ENCODE measurements around the gene ABHD17A. TPM values are rescaled to one million over a fixed set of nuclear protein-coding genes. Genes with fewer than 3 reads are reported as not detected.
"Not testable (repeated sequence)": the region's sequence is repeated elsewhere in the genome, so short reads cannot be mapped to it uniquely, and the experiment has no call there.

The ABHD17A gene
- total RNA-seq, 1 donor: 52.5 TPM

DNA sequence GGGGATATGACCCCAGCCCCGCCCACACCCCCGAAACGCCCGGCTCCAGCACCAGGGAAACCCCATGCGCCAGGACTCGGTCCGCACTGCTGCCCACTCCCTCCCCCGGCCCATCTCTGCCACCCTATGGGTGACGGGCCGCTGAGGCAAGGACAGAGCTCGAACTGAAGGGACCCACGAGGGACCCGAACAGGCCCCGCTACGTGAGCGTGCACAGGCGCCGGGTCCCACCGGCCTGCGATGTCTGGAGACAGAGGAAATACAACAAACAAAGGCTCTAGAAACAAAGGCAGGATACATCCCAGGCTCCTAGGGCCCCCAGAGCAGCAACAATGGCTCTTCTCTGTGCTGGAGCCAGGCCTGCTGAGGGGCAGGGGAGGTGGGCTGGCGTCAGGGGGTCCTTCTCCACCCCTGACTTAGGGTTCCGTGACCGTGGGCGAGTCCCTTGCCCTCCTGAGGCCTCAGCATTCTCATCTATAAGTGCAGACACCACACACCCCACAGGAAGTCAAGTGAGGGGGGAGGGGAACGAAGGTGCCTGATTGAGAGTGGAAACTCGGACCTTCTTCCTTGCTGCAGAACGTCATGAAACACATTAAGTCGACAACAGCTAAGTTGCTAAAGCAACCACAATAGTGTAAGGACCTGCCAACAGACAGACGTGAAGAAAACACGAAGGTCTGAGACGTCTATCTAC is 3.1 kb downstream of the ABHD17A start:
- Histone ChIP-seq H3K36me3 (ENCODE audit: insufficient read depth, low read length) (no peaks in the 10 kb centered on the region), H2AFZ (ENCODE audit: low read length) (no peak overlapping the region), H3K27ac (ENCODE audit: low read depth, low read length) (no peak overlapping the region), H3K27me3 (ENCODE audit: insufficient read depth, low read length) (no peaks in the 10 kb centered on the region), H3K4me3 (ENCODE audit: insufficient read depth, low read length) (no peak overlapping the region), H3K9me3 (ENCODE audit: low read depth, low read length) (no peaks in the 10 kb centered on the region), H4K20me1 (ENCODE audit: insufficient read depth, low read length) (peaks cover 38% of the 10 kb centered on the region), H3K4me1 (ENCODE audit: insufficient read depth, low read length) (peaks cover 10% of the 10 kb centered on the region), H3K79me2 (ENCODE audit: insufficient read depth, low read length) (peaks cover 47% of the 10 kb centered on the region), H3K4me2 (ENCODE audit: insufficient read depth, low read length) (no peak overlapping the region)
- TF ChIP-seq, protein P1, sequence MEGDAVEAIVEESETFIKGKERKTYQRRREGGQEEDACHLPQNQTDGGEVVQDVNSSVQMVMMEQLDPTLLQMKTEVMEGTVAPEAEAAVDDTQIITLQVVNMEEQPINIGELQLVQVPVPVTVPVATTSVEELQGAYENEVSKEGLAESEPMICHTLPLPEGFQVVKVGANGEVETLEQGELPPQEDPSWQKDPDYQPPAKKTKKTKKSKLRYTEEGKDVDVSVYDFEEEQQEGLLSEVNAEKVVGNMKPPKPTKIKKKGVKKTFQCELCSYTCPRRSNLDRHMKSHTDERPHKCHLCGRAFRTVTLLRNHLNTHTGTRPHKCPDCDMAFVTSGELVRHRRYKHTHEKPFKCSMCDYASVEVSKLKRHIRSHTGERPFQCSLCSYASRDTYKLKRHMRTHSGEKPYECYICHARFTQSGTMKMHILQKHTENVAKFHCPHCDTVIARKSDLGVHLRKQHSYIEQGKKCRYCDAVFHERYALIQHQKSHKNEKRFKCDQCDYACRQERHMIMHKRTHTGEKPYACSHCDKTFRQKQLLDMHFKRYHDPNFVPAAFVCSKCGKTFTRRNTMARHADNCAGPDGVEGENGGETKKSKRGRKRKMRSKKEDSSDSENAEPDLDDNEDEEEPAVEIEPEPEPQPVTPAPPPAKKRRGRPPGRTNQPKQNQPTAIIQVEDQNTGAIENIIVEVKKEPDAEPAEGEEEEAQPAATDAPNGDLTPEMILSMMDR (IDR thresholded peaks at IDR 0.05; ENCODE audit: extremely low read depth, low read depth, low read length): no peak
- DNase-seq (ENCODE audit: insufficient read length, low spot score, missing footprints): peak; percentile 72

DNA sequence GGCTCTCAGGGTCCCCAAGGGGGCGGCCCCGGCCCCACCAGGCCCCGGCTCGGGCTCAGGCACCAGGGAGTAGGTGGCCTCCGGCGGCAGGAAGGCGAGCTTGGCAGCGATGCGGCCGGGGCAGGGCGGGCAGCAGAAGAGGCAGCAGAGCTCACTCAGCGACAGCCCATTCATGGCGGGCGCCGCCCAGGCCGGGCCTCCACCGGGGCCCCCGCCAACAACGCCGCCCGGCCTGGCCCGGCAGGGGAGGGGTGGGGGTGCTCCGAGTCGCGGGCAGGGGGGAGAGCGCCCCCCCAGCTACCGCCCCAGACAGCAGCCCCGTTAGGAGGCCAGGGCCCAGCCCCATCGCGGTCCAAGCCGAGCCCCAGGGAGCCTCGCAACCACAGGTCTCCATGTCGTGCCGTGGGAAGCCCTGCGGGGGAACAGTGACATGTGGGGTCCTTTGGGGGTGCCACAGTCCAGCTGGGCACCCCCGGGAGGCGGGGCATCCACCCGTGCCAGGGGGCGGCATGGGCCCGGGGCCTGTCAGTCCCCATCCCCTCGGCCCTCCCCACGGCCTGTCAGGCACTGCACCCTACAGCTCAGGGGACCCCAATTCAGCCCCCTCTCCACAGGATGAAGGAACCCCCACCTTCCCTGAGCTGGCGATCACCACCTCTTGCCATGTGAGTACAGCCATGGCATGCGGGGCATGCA is 3.8 kb downstream of the ABHD17A start:
- H3K4me1 ChIP-seq (ENCODE audit: insufficient read depth, low read length): peaks cover 11% of the 10 kb centered on the region
- H3K36me3 ChIP-seq (ENCODE audit: insufficient read depth, low read length); H3K4me2 ChIP-seq (ENCODE audit: insufficient read depth, low read length); H3K27ac ChIP-seq (ENCODE audit: low read depth, low read length); H3K9me3 ChIP-seq (ENCODE audit: low read depth, low read length); H2AFZ ChIP-seq (ENCODE audit: low read length); H3K4me3 ChIP-seq (ENCODE audit: insufficient read depth, low read length); H3K27me3 ChIP-seq (ENCODE audit: insufficient read depth, low read length): not testable (repeated sequence)
- peak; percentile 46 for DNase-seq (ENCODE audit: insufficient read length, low spot score, missing footprints)
- peaks cover 38% of the 10 kb centered on the region for H4K20me1 ChIP-seq (ENCODE audit: insufficient read depth, low read length)
- peaks cover 48% of the 10 kb centered on the region for H3K79me2 ChIP-seq (ENCODE audit: insufficient read depth, low read length)

DNA sequence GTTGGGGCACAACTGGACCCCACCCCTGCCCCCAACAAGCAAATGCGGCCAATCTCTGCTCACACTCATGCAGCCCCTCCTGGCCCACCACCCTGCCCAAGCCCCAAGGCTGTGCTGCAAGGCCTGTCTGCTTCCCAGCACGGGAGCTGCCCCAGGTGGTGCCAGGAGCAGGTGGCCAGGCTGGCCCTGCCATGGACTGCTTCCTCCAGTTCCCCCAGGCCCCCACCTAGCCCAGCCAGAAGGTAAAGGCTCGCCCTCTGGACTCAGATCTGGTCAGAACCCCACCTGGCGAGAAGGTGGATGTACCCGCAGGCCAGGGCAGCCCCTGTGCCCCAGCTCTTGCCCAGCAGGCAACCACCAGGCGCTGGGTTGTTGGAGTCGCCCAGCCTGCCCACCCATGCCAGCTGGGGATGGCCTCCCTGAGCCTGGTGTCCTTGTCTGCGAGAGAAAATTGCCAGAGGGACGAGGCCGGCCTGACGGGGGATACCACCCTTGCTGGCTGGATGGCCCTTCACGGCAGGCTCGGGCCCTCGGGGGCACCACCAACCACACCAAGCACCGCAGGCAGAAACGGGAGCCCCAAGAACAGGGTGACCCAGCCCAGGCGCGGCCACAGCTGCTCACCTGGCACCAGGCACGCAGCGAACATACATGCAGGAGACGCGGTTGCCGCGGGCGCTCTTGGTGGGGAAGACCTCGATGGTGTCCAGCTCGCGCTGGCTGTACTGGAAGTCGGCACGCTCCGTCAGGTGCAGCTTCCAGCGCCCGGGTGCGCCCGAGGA is 4.5 kb downstream of the ABHD17A start:
- peaks cover 54% of the 10 kb centered on the region for H3K79me2 ChIP-seq (ENCODE audit: insufficient read depth, low read length)
- no peaks in the 10 kb centered on the region for H3K9me3 ChIP-seq (ENCODE audit: low read depth, low read length)
- no peak overlapping the region for H3K4me2 ChIP-seq (ENCODE audit: insufficient read depth, low read length)
- peaks cover 38% of the 10 kb centered on the region for H4K20me1 ChIP-seq (ENCODE audit: insufficient read depth, low read length)
- peaks cover 16% of the 10 kb centered on the region for H3K4me1 ChIP-seq (ENCODE audit: insufficient read depth, low read length)
- no peaks in the 10 kb centered on the region for H3K36me3 ChIP-seq (ENCODE audit: insufficient read depth, low read length)
- H2AFZ ChIP-seq (ENCODE audit: low read length): no peak overlapping the region
- TF ChIP-seq, protein P1 (IDR thresholded peaks at IDR 0.05; ENCODE audit: extremely low read depth, low read depth, low read length): no peak
- no peak overlapping the region for H3K27ac ChIP-seq (ENCODE audit: low read depth, low read length)
- no peaks in the 10 kb centered on the region for H3K27me3 ChIP-seq (ENCODE audit: insufficient read depth, low read length)
- DNase-seq (ENCODE audit: insufficient read length, low spot score, missing footprints): peak; percentile 61
- no peak overlapping the region for H3K4me3 ChIP-seq (ENCODE audit: insufficient read depth, low read length)

DNA sequence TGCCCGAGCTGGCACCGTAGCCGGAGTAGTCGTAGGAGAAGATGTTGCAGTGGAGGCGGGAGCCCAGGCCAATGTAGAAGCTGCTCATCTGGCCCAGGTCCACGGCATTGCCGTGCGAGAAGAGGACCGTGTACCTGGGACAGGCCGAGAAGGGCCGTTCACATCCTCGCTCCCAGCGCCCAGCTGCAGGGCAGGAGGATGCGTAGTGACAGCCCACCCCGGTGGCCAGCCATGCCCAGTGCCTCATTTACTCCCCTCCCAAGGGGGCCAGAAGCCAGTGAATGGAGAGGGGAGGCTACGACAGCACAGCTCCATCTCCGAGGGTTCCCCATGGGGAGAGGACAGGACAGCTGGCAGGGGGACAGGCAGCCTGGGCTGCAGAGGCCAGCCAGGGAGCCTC is 5.3 kb downstream of the ABHD17A start:
- not testable (repeated sequence) for H3K27ac ChIP-seq (ENCODE audit: low read depth, low read length); H3K4me2 ChIP-seq (ENCODE audit: insufficient read depth, low read length); H3K36me3 ChIP-seq (ENCODE audit: insufficient read depth, low read length); H3K4me3 ChIP-seq (ENCODE audit: insufficient read depth, low read length); H3K9me3 ChIP-seq (ENCODE audit: low read depth, low read length); H3K27me3 ChIP-seq (ENCODE audit: insufficient read depth, low read length); H2AFZ ChIP-seq (ENCODE audit: low read length)
- Histone ChIP-seq H3K4me1 (ENCODE audit: insufficient read depth, low read length) (peaks cover 19% of the 10 kb centered on the region), H4K20me1 (ENCODE audit: insufficient read depth, low read length) (peaks cover 45% of the 10 kb centered on the region), H3K79me2 (ENCODE audit: insufficient read depth, low read length) (peaks cover 61% of the 10 kb centered on the region)
- peak; percentile 69 for DNase-seq (ENCODE audit: insufficient read length, low spot score, missing footprints)

DNA sequence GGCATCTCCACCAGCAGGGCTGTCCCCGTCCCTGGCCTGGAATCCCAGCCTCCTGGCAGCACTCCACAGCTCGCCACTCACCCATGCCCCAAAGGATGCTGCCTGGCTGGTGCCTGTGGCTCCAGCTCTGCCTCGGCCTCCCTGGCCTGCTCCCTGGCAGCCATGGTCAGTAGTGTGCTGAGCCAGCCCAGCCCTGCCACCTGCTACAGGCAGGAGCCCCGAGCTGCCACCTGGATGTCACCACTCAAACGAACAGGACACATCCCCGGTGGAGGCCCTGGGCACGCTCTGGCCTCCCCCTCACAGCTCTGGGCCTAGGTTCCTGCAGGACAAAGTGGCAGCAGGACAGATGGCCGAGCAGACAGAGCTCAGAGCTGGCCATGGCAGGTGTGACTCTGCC is 6.7 kb downstream of the ABHD17A start:
- Histone ChIP-seq H4K20me1 (ENCODE audit: insufficient read depth, low read length) (peaks cover 37% of the 10 kb centered on the region), H3K4me1 (ENCODE audit: insufficient read depth, low read length) (peaks cover 21% of the 10 kb centered on the region), H3K79me2 (ENCODE audit: insufficient read depth, low read length) (peaks cover 61% of the 10 kb centered on the region)
- not testable (repeated sequence) for H2AFZ ChIP-seq (ENCODE audit: low read length); H3K4me2 ChIP-seq (ENCODE audit: insufficient read depth, low read length); H3K36me3 ChIP-seq (ENCODE audit: insufficient read depth, low read length); H3K4me3 ChIP-seq (ENCODE audit: insufficient read depth, low read length); H3K27me3 ChIP-seq (ENCODE audit: insufficient read depth, low read length); DNase-seq (ENCODE audit: insufficient read length, low spot score, missing footprints); H3K27ac ChIP-seq (ENCODE audit: low read depth, low read length); H3K9me3 ChIP-seq (ENCODE audit: low read depth, low read length)

DNA sequence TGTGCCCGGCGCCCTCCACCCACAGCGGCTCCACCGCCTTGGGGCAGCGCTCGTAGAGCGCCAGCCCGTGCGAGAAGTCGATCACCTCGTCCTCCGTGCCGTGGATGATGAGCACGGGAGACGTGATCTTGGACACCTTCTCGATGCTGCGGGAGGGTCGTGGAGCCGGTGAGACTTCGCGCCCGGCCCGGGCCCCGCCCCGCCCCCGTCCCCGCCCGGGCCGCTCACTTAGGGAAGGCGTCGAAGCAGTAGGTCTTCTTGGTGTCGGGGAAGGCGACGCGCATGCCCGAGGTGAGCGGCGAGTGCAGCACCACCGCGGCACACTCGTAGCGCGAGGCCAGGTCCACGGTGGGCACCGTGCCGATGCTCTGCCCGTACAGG is 8.0 kb downstream of the ABHD17A start:
- H2AFZ ChIP-seq (ENCODE audit: low read length); H3K4me3 ChIP-seq (ENCODE audit: insufficient read depth, low read length); DNase-seq (ENCODE audit: insufficient read length, low spot score, missing footprints); H3K4me2 ChIP-seq (ENCODE audit: insufficient read depth, low read length); H3K9me3 ChIP-seq (ENCODE audit: low read depth, low read length); H3K27me3 ChIP-seq (ENCODE audit: insufficient read depth, low read length); H3K36me3 ChIP-seq (ENCODE audit: insufficient read depth, low read length); H3K27ac ChIP-seq (ENCODE audit: low read depth, low read length): not testable (repeated sequence)
- H4K20me1 ChIP-seq (ENCODE audit: insufficient read depth, low read length): peaks cover 34% of the 10 kb centered on the region
- peaks cover 61% of the 10 kb centered on the region for H3K79me2 ChIP-seq (ENCODE audit: insufficient read depth, low read length)
- H3K4me1 ChIP-seq (ENCODE audit: insufficient read depth, low read length): peaks cover 21% of the 10 kb centered on the region

All from osteoblast (primary cell).